ENCODE measurements around the gene CAV1.
"Not testable (repeated sequence)": the region's sequence is repeated elsewhere in the genome, so short reads cannot be mapped to it uniquely, and the experiment has no call there.

The CAV1 gene, protein sequence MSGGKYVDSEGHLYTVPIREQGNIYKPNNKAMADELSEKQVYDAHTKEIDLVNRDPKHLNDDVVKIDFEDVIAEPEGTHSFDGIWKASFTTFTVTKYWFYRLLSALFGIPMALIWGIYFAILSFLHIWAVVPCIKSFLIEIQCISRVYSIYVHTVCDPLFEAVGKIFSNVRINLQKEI

DNA sequence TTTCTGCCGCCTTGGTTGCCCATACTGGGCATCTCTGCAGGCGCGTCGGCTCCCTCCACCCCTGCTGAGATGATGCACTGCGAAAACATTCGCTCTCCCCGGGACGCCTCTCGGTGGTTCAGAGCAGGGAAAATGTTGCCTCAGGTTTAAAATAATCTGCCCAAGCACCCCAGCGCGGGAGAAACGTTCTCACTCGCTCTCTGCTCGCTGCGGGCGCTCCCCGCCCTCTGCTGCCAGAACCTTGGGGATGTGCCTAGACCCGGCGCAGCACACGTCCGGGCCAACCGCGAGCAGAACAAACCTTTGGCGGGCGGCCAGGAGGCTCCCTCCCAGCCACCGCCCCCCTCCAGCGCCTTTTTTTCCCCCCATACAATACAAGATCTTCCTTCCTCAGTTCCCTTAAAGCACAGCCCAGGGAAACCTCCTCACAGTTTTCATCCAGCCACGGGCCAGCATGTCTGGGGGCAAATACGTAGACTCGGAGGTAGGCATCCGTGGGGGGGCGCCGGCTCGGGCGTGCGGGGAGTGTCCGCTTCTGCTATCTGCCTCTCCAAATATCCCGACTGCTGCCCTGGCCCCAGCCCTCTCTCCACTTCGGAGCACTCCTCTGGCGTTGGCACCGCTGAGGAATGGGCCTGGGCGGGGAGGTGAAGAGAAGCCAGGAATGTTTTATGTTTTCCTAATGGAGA lies at the start of gene CAV1:
Gene CAV1, plus strand, starts transcription at position 428 of the 689 bp plus-strand sequence. Its CDS starts 27 bp downstream, at position 455.
- DNase-seq: peak; percentile 27

DNA sequence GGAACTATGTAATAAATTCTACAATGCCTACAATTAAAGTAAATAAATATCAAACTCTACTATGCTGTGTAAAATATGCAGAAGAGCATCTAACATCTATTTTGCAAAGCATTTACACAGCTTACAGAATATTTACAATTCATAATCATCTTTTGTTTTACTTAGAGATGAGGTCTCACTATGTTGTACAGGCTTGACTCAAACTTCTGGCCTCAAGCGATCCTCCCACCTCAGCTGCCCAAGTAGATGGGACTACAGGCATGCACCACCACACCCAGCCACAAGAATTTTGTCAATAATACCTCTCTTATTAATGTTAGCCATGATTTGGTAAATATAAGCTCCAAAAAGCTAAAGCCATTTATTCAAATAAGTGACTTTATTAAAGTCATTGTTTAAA lies 47.2 kb upstream of the CAV1 start:
- DNase-seq: no peak

DNA sequence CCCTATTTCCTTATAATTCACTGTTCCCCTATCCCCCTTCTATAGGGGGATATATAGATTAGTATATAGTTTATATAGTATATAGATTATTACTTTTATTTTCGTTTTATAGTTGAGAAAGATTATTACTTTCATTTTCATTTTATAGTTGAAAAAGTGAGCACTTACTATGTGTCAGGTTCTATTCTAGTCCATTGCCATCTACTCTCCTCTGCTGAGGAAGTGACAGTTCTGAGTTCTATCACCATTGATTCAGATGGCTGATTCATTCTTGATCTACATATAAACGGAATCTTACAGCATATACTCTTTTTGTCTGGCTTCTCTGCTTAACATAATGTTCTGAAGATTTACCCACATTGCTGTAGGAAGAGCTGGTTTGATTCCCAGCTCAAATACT lies 46.0 kb upstream of the CAV1 start:
- DNase-seq: no peak

DNA sequence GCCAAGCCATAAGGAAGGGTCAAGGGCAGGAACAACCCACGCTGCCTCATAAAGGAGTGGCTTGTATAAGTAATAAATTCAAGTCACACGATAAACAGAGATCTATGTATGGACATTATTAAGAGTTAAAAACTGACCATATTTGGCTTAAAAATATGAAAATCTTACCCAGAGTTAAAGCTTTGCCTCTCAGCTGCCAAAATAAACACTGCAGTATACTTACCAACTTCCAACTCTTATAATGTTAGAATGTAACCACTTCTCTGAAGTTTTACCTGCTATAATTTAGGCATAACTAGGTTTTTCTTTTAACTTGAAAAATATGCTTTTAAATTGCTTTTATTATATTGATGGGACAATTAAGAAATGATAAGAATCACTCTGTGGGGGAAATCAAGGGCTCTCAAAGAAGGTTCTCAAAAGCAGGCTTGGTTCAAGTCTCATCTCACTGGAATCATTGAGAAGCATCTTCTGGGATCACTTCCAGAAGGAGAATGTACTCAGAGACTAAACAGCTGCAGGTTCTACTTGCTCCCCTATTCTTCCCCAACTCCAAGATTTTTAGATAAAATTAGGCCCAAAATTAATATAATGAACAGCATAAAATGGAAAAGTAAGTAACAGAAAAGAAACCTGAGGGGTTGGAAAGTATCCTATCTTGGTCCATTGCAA lies 41.4 kb upstream of the CAV1 start:
- DNase-seq: no peak

DNA sequence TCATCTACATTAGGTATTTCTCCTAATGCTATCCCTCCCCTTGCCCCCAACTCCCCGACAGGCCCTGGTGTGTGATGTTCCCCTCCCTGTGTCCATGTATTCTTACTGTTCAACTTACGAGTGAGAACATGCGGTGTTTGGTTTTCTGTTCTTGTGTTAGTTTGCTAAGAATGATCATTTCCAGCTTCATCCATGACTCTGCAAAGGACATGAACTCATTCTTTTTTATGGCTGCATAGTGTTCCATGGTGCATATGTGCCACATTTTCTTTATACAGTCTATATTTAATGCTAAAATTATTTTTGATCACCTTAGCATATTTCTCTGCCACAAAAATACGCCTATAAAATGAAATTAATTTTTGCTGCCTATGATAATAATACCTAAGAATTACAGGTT lies 40.4 kb upstream of the CAV1 start:
- not testable (repeated sequence) for DNase-seq

DNA sequence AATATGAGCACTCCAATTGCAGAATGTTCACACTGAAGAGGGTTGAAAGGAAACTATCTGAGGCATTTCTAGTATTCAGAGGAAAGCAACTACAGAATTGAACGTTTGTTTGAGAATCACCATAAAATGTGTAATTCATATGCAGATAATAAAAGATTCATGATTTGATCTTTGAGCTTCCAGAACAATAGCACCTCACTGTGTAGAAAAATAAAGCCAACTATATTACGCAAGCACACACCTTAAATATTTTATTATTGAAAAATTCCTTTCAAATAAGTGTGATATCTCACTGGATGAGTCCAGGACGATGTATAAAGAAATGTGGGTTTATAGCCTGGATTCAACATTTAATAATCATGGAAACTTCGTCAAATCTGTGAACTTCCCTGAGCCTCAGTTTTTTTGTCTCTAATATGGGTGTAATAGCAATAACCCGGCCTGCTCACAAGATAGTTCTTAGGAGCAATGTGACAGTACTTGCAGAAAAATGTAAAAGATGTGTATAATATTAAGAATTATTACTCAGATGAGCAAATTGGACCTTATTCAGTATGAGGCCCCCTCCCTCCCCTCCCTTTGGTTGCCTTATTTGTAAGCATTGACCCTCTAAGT lies 36.8 kb upstream of the CAV1 start:
- DNase-seq: no peak

DNA sequence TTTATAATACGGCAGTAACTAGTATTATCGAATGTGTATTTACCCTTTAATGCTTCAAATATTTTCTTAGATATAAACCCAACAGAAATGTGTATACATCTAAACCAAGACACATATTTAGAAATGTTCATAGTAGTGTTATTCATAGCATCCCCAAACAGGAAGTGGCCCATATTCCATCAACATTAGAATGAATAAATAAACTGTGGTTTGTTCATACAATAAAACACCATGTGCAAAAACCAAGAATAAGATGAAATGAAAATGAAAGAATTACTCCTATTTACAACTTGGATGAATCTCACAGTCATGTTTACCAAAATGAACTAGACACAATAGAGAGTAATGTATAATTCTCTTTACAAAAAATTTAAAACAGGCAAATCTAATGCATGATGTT lies 34.5 kb upstream of the CAV1 start:
- no peak for DNase-seq

DNA sequence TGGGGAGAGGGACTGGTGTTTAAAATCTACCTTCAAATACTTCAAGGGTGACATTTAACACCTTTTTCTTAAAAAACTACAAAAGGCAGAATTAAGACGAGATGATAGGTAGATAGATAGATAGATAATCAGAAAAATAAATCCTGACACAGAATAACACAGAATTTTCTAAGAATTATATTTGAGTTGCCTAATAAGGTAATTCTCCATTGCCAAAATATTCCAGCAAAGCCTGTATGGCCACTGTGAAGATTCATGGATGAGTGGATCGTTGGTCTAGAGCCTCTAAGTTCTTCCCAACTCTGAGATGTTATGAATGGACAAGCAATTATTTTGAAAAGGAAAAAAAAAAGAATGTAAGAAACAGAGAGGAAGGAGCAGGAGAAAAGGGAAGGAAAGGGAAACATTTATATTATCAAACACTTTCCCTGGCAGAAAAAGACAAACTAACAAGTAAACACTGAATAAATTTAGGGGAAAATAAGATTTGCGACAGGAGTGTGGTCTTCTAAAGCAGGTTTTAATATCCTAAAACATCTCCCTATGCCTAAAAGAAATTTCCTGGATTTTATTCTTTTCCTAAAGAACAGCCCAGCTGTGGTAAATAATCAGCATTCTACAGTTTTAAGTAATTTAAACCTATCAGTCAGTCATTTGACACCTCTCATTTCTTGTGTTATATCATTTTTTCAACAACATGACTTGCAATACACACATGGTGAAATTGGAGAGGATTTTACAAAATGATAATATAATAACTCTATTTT lies 32.8 kb upstream of the CAV1 start:
- no peak for DNase-seq

DNA sequence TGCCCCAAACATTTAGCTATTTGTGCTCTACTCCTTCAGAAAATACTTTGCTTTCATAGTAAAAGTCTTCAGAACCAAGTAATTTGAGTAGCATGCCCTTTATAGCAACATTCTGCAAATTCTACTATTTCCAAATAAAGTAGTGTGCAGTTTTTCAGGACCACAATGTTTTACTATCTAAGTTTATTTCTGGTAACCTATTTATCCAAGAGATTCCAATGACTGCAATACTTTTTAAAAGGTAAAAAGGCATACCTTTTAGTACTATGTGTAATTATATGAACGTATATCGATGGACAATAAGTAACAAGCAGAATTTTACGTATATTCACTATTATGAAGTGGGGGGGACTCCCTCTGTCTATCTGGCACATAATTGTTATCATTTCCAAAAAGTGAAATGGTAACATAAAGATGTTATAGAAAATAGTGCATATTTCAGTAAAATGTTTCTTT lies 32.2 kb upstream of the CAV1 start:
- DNase-seq: no peak

DNA sequence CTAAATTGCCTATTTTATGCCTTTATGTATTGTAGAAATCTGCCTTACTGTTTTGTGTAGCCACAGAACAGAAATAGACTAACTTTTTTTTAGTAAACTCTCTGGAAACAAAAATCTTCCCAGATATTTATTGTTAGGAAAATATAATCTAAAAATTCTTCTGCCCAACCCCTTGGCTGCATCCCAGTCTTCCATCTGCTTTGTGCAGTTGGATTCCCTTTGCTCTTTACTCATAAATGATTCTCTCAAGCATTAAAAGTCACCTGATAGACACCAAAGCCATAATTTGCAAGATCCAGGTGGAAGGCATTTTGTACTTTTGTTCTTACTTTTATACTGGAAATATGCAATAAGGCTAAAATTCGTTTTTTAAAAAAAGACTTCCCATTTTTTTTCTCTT lies 31.4 kb upstream of the CAV1 start:
- no peak for DNase-seq

DNA sequence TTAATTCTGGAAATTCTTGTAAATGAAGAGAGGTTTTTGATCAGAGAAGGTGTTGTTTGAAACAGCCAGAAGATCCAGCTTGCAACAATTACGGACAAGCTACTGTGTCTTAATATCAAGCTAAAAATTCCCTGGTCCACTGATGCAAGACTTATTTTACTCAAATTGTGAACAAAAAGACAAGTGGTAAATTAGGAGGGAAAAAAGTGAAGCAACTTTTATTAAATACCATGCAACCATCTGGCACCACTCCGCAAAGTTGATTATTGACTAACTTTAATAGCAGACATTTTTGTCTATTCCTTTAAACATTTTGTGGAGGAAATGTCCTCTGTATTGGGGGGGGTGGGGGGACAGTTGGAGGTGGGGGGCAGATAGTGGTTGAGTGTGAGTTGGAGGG lies 30.4 kb upstream of the CAV1 start:
- DNase-seq: no peak

DNA sequence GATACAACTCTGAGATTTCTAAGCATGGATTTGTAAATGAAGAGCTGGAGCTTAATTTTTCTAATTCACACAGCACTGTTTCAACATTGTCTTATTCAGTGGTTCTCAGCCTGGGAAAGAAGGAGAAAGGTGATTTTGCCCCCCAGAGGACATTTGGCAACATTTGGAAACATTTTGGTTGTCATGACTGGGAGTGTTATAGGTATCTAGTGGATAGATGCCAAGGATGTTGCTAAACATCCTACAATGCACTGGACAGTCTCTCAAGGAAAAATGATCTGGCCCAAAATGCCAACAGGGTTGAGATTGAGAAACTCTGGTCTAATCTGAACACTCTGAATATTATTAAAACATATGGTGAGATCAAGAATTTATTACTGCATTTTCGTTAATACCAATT lies 29.1 kb upstream of the CAV1 start:
- DNase-seq: no peak

DNA sequence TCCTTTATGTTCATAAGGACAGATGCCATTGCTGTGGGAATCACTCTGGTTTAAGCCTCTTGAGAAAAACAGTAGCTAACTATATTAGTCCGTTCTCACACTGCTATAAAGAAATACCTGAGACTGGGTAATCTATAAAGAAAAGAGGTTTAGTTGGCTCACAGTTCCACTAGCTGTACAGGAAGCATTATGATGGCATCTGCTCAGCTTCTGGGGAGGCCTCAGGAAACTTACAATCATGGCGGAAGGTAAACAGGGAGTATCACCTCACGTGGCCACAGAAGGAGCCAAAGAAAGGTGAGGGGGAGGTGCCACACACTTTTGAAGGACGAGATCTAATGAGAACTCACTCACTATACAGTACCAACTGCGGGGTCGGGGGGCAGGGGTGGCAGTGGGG lies 28.2 kb upstream of the CAV1 start:
- no peak for DNase-seq

DNA sequence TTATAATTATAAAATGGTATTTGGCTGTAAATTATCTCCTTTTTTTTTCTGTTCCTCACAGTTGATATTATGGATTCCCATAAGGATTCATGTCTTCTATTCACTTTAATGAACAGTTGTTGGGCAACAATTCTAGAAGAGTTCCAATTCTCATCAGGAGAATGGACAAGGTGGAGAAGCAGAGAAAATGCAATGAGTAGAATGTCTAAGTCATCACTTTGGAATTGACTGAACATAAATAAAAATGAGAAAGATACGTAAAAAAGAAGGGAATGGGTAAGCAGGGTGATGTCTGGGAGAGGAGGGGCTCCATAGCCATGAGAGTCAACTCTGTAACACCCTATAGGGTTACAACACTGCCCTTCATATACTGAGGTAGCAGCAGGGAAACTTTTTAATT lies 27.1 kb upstream of the CAV1 start:
- no peak for DNase-seq

DNA sequence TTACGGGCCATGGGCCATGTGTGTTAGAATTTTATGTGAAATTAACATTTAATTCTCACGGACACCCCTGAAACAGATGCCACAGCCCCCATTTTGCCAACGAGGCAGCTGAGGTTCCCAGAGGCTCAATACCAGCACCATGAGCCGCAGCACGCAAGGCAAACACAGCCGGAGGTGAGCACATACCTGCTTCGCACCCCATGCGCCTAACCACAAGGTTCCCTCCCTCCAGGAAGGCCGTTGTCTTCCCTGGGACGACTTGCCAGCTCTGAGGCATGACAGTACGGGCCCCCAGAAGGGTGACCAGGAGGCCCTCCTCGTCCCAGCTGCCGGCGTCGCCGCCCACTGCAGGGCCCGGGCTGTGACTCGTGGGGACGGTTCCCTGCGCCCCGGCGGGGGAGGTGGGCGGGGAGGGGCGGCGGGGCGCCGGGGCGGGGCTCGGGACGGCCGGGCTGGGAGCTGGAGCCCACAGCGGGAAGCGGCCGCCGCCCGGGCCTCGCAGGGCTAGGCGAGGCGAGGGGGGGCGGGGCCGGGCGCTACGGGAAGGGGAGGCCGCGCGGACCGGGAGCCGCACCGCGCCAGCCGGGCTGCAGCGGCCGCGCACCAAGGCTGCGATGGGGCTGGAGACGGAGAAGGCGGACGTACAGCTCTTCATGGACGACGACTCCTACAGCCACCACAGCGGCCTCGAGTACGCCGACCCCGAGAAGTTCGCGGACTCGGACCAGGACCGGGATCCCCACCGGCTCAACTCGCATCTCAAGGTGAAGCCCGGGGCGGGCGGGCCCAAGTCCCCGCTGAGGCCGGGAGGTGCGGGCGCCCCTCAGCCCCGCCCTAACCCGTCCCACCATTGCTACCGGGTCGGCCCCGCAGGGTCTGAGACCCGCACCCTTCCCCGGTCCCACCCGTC lies 25.4 kb upstream of the CAV1 start, which contains the start of gene CAV2:
Gene CAV2, plus strand, starts transcription at position 571 of the 910 bp plus-strand sequence. Its CDS starts 44 bp downstream, at position 615.
- DNase-seq: peak; percentile 5

DNA sequence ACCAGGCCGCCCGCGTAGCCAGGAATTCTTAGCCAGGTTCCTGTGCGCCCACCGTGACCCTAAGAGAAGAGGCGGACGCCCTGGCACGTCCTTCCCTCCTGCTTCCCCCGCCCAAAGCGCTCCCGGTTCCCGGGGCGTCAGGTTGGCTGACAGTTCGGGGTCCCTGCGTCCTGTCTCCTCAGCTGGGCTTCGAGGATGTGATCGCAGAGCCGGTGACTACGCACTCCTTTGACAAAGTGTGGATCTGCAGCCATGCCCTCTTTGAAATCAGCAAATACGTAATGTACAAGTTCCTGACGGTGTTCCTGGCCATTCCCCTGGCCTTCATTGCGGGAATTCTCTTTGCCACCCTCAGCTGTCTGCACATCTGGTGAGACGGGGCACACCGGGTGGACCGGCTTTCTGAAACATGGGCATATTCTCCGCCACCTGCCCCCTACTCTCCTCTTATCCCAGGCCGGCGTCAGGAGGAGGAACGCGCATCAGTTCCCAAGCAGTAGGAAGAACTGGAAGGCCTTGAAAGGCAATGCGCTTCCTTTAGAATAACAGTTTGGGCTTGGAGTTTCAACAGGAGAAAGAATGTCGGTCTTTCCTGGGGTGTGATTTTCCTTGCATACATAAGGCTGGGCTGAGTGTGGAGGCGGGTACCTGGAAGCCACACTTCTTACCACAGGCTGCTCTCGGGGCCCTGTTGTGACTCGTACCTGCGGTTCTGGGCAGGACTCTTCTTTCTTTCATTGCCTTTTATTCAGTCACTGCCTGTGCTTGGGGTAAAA lies 24.6 kb upstream of the CAV1 start:
- DNase-seq: peak; percentile 34

DNA sequence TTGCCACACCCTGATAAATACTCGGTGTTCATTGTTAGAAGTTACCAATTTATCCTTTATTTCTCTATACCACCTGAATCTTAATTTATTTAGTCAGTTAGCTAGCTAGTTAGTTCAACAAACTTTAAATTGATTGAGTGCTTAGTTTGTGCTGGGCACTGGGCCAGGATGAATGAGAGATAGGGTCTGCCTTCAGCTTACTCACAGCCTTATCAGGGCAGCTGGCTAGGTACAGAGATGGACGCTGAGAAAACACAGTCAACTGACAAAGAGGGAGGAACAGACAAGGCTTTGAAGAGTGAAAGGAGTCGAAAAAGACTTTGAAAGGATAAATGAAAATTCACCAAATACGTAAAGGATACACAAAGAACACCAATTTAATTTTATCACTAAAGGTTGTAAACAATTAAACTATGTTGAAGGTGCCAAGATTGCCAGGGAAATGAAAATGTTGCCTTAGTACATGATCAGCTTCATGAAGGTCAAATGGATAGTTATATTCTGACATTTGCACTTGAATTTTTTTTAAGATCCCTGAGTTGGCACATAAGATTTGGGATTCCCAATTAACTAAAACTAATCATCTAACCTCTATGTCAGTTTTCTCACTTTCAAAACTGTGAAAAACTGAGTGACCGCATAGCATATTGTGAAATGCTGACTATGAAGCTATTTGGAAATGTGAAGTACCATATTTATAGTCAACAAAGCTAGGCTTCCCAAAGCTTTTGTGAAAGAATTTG lies 23.2 kb upstream of the CAV1 start:
- no peak for DNase-seq

DNA sequence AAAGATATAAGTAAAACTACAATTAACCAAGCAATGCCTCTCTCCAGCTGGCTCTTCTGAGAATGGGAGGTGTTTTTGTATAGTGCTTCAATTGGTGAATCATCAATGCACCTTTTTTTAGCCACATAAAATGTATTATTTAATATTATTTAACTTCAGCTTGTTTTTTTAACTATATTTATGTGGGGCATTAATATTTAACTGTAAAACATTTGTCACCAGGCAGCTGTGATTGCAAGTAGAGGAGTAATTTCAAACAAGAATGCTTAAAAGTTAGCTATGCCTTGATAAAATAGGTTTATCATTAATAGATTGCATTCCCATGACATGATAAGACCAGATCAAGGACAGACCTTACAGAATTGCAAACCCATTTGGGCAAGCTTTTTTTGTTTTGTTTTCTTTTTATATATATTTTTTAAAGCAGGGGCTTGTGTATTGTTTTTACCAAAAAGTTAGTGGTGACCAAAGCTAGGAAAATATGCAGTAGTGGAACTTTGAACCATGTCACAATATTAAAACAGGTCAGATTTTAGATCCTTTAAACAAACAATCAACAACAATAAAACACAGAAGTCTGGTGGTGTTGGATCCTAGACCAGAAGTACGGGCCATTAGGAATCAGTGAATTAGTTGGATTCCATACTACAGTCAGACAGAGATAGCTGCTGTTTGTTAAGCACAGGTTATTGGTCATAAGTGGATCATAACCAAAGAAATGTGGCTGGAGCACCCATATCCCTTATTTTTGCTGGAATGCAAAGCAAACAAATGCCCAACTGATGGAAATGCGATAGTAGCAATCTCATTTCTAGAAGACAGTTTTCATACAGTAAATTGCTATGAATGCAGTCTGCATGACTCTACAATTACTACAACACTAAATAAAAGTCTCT lies 22.4 kb upstream of the CAV1 start:
- DNase-seq: no peak

DNA sequence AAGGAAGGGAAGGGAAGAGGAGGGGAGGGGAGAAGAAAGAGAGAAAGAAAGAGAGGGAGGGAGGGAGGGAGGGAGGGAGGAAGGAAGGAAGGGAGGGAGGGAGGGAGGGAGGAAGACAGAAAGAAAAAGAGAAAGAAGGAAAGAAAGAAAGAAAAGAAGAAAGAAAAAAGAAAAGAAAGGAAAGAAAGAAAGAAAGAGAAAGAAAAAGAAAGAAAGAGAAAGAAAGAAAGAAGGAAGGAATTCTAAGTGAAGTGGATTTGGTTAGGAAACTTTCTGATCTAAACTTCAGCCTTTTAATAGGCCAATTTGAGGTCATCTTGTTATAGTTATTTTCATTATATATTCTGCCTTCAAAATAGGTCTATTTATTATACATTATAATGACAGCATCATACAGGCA lies 21.0 kb upstream of the CAV1 start:
- no peak for DNase-seq

Measured in stimulated activated CD4-positive, alpha-beta T cell treated with anti-CD3 and anti-CD28 coated beads, Interleukin-4, amount 100 ng/mL, for 1 hour (primary cell).